AG09309 (cell line): ENCODE measurements around the gene FAT1.

Experiments used
- DNase-seq: peaks from one replicate; pipeline ENCODE4 v3.0.0-alpha.2; 2010; ENCODE audit warnings: low read depth
- H3K4me3 ChIP-seq: 2 replicates; pipeline ENCODE4 v1.5.1; 2011; ENCODE audit warnings: mild to moderate bottlenecking, low read depth, low read length, moderate library complexity; ENCODE audit not compliant: control insufficient read depth
- TF ChIP-seq, protein P1 (sequence below): IDR thresholded peaks from 2 replicates; pipeline ENCODE4 v1.5.1; 2011; ENCODE audit warnings: mild to moderate bottlenecking, low read depth, low read length, inconsistent platforms; ENCODE audit not compliant: insufficient read depth, control insufficient read depth; ENCODE audit errors: missing control alignments

FAT1 gene

DNA sequence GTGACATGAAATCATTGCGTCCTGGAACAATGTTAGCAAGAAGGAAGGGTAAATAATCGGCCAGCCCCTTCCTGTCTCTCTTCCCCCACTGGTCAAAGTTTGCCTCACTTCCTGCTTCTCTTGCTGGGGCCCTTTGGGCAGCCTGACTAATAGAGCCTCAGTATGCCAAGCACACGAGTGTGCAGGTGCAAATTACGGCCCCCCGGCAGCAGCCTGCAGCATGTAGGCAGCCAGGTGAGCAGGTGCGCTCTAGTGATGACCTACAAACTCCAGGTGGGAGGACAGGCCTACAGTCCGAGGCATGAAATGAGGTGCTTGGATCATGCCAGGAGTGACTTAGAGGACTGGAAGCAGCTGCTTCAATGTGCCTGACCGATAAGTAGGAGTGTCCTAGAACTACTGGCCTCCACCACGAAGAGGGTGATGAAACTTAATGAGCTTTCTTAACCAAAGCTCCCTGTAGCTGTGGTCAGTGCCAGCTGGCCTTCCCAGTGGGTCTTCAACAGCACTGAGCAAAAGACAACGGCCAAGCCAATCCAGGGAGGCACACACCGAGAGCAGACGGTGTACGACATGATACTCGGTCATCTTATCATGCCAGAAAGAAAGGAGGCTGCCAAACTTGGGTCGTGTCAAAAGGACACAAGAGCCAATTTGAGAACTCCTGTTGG lies 26.1 kb upstream of the FAT1 start:
- TF ChIP-seq, protein P1, sequence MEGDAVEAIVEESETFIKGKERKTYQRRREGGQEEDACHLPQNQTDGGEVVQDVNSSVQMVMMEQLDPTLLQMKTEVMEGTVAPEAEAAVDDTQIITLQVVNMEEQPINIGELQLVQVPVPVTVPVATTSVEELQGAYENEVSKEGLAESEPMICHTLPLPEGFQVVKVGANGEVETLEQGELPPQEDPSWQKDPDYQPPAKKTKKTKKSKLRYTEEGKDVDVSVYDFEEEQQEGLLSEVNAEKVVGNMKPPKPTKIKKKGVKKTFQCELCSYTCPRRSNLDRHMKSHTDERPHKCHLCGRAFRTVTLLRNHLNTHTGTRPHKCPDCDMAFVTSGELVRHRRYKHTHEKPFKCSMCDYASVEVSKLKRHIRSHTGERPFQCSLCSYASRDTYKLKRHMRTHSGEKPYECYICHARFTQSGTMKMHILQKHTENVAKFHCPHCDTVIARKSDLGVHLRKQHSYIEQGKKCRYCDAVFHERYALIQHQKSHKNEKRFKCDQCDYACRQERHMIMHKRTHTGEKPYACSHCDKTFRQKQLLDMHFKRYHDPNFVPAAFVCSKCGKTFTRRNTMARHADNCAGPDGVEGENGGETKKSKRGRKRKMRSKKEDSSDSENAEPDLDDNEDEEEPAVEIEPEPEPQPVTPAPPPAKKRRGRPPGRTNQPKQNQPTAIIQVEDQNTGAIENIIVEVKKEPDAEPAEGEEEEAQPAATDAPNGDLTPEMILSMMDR, result no peak
- no peak for DNase-seq
- H3K4me3 ChIP-seq, result no peak overlapping the region

DNA sequence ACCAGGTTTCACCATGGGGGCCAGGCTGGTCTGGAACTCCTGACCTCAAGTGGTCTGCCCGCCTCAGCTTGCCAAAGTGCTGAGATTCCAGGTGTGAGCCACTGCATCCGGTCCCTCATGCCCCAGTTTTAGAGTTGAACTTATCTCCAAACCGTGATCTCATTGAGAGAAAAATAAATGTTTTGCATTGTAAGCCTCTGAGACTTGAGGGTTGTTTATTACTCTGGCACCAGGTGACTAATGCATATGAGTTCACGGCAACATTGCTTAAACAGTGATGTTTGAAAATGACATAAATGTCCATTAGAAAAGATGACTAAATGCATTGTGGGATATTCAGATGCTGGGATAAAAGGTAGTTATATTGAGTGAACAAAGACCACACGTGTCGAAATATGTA lies 22.9 kb upstream of the FAT1 start:
- TF ChIP-seq, protein P1, result no peak
- DNase-seq, result no peak
- H3K4me3 ChIP-seq, result no peak overlapping the region

DNA sequence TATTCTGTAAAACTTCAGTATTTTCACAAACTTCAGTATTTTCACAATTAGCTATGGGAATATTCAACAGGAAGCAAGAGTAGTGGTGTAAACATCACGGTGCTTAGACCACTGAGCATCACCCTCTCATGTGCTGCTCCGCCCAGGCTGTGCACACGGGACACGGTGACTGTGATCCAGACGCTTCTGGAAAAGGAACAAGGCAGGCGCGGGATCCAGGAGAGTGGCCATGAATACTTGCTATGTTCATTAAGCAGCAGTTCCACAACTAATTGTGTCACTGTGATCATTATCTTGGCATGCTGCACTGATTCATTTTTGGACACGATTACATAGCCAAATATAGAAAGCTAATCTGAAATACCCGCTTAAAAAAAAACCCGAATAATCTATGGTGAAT lies 19.6 kb upstream of the FAT1 start:
- TF ChIP-seq, protein P1, result no peak
- DNase-seq, result no peak
- no peak overlapping the region for H3K4me3 ChIP-seq

DNA sequence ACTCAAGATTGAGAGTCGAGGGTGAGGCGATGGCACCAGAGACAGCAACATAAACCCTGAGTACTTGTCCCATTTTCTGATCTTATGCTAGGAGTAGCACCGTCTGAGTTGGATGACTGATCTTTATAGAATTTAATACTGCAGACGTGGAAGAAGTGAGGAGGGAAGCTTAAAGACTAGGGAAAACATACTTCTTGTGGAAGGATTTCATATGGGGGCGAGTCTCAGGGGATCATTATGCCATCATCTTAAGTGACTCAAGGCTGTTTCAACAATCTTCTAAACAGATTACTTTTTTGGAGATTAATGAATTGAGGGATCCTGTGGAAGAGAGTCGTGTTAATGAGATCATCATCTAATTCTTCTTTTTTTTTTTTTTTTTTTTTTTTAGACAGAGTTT lies 17.2 kb upstream of the FAT1 start:
- H3K4me3 ChIP-seq, result no peak overlapping the region
- TF ChIP-seq, protein P1, result no peak
- no peak for DNase-seq

DNA sequence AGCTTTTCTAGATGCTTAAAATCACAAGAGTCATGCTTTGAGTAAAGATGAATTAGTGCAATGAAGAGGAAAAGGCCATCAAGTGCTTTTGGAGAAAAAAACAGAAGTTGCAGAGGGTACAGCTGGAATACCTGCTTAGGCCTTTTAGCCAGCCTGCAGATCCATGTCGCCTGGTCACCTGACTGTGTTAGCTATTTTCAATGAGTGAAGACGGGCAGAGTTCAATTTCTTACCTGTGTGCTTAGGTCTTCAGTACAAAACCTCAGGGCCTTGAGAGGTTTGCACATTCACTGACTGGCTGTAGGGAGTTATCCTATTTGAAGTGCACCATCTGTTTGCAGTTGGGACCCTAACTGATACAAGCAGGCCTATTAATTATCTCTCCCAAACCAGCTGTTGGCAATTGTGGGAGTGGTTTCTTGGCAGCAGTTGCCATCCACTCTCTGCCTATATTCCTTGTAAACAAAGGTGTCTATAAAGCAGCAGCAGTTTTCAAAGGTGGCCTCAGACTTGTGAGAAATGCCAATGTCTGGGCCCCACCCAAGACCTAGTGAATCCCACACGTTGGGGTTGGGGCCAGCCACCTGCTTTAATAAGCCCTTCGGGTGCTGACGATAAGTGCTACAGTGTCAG lies 16.3 kb upstream of the FAT1 start:
- H3K4me3 ChIP-seq, result no peak overlapping the region
- TF ChIP-seq, protein P1, result no peak
- no peak for DNase-seq

DNA sequence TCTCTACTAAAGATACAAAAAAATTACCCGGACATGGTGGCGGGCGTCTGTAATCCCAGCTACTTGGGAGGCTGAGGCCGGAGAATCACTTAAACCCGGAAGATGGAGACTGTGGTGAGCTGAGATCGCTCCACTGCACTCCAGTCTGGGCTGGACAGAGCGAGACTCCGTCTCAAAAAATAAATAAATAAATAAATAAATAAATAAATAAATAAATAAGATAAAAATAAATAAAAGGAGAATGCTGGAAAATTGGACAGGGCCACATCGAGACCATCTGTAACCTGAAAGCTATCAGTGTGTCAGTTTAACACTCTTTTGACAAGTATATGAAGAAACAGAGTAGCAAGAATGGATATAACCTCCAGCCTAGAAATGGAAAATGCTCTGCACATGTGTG lies 15.7 kb upstream of the FAT1 start:
- TF ChIP-seq, protein P1, result no peak
- no peak overlapping the region for H3K4me3 ChIP-seq

More for the DNA sequence above, 15.7 kb upstream of the FAT1 start:
- no peak for DNase-seq
